Stimulated activated CD4-positive, alpha-beta T cell treated with anti-CD3 and anti-CD28 coated beads, TNF-alpha, amount 100 ng/mL, for 24 hours (primary cell): Measurements from ENCODE around the gene MED6.

Experiments used
- DNase-seq, 3 experiments: peaks; one replicate each; pipeline ENCODE4 v3.0.0-alpha.2; 2020; ENCODE audit warnings: low read depth in 3 of 3

The MED6 gene

GRCh38 chr14:70600382-70601157, at the start of gene MED6:
Gene MED6, minus strand, starts transcription at chr14:70600655. Its CDS starts 18 bp downstream, at chr14:70600637.
- peak; percentile 87 to 93 (median 93) for DNase-seq

DNA sequence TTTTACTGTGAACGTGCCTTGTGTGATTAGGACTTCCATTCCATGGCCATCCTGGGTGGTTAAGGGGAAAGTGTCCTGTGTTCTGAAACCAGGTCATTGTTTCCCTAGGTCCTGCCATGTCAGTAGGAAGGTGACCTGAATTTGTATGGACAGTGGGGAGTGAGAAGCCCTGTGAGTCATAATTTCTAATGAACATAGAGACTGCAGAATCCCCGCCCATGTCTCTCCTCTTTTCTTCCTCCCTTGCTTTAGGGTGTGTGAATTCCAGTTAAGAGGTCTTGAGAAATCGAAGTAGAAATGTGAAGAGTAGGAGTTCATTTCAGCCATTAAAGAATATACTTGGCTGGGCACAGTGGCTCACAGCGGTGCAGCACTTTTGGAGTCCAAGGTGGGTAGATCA, 49.3 kb upstream of the MED6 start:
- DNase-seq = no peak

- DNase-seq = no peak
Measured at GRCh38 chr14:70648346-70648745, 47.9 kb upstream of the MED6 start.

DNA sequence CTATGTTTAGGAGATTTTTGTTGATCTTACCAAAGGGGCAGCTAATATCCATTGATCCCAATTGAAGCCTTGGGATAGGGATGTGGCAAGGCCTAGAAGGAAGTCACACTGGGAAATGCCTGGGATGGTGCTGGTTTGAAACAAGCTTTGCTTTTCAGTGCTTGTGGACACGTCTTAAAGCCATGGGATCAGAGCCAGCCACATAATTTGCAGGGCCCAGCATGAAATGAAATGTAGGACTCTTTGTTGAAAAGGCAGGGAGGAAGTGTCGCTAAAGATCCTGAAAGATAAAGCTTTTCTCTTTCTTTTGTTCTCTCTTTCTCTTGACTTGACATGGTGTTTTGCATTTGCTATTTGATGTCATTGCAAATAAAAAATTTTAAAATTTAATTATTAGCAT, 46.2 kb upstream of the MED6 start:
- no peak for DNase-seq

GRCh38 chr14:70645892-70646291, 45.4 kb upstream of the MED6 start:
- no peak for DNase-seq

GRCh38 chr14:70643967-70644366, 43.5 kb upstream of the MED6 start:
- DNase-seq = no peak

- peak in 1 of 3 experiments; percentile 32 for DNase-seq
Measured at GRCh38 chr14:70642303-70643235, 42.1 kb upstream of the MED6 start.

DNA sequence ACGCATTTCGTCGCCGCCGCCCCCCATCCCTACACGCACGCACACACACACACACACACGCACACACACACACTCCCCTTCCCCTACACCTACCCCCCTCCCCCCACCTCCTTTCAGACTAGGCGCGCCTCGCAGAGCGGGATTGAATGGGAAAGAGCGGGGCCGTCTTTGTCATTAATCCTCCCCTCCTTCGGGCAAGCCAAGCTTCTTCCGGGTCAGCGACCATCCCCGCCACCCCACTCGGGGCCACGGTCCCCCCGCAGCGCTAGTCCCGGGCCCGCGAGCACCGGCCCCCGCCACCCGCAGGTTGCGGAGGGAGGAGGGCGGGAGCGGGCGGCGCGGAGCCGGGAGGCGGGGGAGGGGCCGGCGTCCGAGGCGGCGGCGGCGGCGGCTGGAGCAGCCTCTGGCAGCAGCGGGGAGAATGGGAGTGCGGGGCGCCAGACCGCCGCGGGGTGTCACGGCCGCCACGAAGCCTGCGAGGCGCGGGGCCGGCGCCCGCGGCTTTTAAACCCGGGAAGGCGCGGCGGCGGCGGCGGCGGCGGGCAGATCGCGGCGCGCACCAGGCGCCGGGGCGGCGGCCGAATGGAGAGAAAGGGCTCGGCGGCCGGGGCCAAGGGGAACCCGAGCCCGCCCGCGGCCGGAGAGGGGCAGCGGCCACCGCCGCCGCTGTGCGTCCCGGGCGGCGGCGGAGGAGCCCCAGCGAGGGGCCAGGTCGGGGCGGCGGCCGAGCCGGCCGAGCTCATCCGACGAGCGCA, 41.3 kb upstream of the MED6 start, which contains the start of gene TTC9:
TSS of gene TTC9 (plus strand) at position 369 of the 755 bp plus-strand sequence. CDS start at position 583, 214 bp downstream.
- peak in 1 of 3 experiments; percentile 23 for DNase-seq

GRCh38 chr14:70640938-70641547, 40.6 kb upstream of the MED6 start:
- peak in 2 of 3 experiments; percentile 21 to 46 for DNase-seq

GRCh38 chr14:70638416-70638815, 38.0 kb upstream of the MED6 start:
- no peak for DNase-seq

DNA sequence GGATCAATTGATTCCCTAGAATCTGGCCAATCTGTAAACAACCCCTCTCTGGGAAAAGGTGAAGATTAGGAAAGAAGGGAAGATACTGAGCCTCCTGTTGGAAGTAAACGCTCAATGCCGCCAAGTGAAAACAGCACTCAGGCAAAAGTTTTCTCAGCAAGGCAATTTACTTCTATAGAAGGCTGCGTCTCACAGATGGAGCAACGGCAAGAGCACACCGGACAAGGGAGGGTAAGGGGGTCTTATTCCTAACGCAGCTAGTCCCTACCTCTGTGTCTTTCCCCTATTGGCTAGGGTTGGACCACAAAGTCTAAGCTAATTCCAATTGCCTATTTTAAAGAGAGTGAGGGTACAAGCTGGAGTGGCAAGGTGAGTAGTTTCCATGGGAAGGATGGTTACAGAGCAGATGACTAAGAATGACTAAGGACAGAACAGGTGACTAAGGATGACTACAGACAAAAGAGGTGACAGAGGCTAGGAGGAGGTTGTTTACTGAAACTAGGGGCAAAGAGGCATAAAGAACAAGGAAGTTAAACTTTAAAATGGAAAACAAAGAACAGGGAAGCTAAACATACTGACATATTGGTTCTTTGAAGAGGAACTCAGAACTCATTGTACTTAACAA, 35.6 kb upstream of the MED6 start:
- no peak for DNase-seq

GRCh38 chr14:70631948-70632347, 31.5 kb upstream of the MED6 start:
- no peak for DNase-seq

DNA sequence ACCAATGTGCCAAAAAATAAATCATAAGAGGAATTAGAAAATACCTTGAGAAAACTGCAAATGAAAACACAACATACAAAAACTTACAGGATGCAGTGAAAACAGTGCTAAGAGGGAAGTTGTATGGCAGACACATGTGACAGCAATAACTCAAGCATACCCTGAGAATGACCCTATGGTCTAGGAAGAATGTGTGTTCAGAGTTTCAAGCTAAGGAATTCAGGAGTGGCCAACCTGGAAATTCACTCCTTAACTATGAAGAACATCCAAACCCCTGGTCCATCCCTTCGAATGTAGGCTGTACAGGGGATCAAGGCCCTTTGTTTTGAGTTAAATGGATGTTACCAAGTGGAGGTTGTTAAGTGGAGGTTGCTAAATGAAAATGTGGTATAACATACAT, 24.5 kb upstream of the MED6 start:
- no peak for DNase-seq

DNA sequence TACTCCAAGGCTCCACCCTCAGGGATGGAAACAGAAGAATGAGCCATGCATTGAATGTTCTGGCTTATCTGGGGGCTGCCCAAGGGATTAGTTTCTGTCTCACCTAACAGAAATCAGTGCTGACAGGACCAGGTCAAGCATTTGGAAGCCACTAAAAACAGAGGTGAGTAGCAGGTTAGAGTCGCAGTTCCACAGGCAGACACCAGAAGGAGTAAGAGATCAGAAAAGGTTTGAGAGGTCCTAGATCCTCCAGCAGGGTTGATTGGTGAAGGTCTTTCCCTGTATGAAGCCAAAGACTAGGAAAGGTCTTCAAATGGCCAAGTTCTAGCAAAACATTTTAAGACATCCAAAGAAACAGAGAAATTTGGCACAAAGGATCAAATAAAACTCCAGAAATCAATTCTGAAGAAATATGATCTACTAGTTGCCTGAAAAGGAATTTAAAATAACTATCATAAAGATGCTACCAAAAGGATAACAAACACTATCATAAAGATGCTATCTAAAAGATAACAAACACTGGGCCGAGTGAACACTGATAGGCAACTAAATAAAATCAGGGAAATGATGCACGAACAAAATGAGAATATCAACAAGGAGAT, 21.8 kb upstream of the MED6 start:
- peak in 2 of 3 experiments; percentile 19 to 29 for DNase-seq

GRCh38 chr14:70619708-70620107, 19.3 kb upstream of the MED6 start:
- no peak for DNase-seq

DNA sequence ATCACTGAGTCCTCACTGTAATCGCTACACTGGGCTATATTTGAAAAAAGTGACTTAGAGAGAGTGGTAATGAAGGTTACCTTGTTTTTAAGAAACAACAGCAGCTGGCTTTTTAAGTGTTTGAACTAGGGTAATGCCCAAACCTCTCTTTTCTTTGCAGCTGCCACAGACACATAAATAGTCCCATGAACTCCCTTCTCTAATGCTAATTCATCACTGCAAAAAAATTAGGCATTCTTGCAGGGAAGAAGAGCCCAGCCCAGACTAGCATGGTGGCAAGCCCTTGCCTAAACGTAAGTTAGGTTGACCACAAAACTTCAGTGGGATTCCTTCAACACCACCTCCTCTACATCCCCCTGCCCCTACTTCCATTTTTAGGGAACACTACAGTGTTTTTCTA, 17.9 kb upstream of the MED6 start:
- DNase-seq = no peak

DNA sequence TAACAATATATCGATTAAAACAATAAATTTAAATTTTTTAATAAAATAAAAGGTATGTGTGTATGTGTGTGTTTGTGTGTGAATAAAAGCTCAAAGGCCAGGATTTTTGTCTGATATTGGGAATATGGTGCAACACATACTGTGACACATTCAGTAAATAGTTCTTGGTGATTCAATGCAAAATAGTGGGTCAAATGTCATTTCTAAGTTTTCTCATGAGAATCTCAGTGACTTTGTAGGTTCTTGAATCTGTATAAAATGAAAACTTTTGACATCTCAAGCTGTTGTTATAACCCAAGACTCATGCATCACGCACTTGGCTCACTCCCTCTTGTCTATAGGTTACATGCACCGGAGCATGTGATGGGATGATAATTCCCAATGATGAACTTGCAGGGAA, 16.2 kb upstream of the MED6 start:
- DNase-seq = no peak

- no peak for DNase-seq
Measured at GRCh38 chr14:70611216-70611615, 10.8 kb upstream of the MED6 start.

DNA sequence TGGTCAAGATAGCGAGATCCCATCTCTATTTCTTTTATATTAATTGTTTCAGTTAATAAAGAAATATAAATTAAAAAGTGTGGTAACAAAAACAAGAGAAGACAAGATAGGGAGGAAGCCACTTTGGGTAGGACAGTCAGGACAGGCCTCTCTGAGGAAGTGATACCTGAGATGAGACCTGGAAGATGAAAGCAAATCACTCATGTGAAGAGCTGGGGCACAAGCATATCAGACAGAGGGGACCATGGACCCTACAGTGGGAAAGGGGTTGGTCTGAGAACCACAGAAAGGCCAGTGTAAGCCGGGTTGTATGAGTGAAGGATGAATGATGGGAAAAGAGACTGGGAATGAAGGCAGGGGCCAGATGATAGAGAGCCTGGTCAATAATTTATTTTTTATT, 1.8 kb upstream of the MED6 start:
- DNase-seq = no peak

- DNase-seq = no peak
Measured at GRCh38 chr14:70601162-70601561, 707 bp upstream of the MED6 start.

GRCh38 chr14:70599345-70599744, 1.1 kb downstream of the MED6 start:
- DNase-seq = no peak
